ENCODE measurements around the gene ANKRD40CL.

The ANKRD40CL gene

GRCh38 chr17:50787106-50787505 is 19.8 kb upstream of the ANKRD40CL start:
- DNase-seq (ENCODE audit: low read depth in 2 of 2), result no peak

GRCh38 chr17:50785946-50786570 is 18.7 kb upstream of the ANKRD40CL start:
- DNase-seq (ENCODE audit: low read depth in 2 of 2), result no peak

DNA sequence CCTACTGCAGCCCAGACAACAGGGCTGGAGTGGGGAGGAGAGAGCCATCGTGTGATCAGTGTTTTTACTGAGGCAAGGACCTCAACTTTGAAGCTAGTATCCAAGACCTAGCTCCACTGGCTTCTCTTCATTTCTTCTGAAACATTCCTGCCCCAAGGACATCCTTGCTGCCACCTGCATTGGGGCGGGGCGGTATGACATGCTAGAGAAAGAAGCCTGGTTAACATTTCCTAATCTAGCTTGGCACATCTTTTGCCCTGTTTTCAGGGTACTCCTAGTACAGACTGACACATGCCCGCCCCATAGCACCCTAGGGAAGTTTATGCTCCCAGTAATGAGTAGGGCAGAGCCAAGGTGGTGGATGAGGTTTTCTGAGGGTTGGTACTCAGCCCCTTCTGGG is 17.8 kb upstream of the ANKRD40CL start:
- DNase-seq (ENCODE audit: low read depth in 2 of 2), result no peak

- no peak for DNase-seq (ENCODE audit: low read depth in 2 of 2)
These were observed 16.6 kb upstream of the ANKRD40CL start for GRCh38 chr17:50783905-50784304.

DNA sequence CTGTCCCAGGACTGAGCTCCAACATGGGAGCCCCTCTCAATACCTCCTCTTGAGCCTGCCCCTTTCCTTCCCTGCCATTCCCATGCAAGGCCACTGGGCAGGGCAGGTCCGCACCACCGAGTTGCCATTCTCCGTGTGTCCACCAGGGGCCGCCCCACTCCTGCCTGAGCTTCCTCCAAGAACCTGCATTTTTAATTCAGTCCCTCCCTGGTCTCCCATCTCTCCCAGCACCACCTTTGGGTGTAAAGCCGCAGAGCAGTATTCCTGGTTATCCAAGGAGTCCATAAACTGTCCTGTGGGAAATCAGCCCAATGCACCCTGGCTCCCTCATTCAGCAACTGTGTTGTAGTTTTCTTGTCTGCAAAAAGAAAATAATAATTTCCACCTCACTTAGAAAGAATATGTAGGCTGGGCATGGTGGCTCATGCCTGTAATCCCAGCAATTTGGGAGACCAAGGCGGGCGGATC is 15.9 kb upstream of the ANKRD40CL start:
- DNase-seq (ENCODE audit: low read depth in 2 of 2), result peak; percentile 55 to 69

DNA sequence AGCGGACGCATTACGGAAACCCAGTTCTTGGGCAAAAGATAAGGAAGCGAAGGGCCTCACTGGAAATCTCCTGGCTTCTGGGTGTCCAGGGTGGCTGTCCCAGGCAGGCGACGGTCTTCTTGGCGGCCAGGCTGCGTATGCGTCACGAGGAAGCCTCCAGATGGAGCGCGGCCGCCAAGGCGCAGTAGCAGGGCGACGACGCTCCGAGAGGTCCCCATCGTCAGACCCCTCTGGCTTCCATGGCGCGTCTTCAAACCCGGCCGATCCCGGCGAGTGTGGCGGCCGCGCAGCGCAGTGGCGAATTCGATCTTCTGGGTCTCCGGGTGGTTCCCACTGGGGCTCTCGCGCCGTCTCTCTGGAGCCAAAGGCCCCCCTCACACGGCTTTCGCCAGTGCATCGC is 13.8 kb upstream of the ANKRD40CL start:
- DNase-seq (ENCODE audit: low read depth in 2 of 2), result no peak

GRCh38 chr17:50779747-50780353 is 12.5 kb upstream of the ANKRD40CL start:
- DNase-seq (ENCODE audit: low read depth in 2 of 2), result peak in 1 of 2 donors; percentile 11

DNA sequence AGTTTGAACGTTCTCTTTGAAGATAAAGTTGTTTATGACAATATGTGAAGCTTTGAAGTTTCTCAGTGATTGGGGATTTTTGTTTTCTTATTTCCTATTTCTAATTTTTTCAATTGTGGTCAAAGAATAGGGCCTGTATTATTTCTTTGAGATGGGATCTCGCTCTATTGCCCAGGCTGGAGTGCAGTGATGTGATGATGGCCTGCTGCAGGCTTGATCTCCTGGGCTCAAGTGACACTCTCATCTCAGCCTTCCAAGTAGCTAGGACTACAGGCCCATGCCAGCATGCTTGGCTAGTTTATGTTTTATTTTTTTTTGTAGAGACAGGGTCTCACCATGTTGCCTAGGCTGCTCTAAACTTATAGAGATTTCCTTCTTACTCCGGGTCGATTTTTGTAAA is 11.7 kb upstream of the ANKRD40CL start:
- no peak for DNase-seq (ENCODE audit: low read depth in 2 of 2)

- no peak for DNase-seq (ENCODE audit: low read depth in 2 of 2)
These were observed 11.2 kb upstream of the ANKRD40CL start for GRCh38 chr17:50778471-50778870.

DNA sequence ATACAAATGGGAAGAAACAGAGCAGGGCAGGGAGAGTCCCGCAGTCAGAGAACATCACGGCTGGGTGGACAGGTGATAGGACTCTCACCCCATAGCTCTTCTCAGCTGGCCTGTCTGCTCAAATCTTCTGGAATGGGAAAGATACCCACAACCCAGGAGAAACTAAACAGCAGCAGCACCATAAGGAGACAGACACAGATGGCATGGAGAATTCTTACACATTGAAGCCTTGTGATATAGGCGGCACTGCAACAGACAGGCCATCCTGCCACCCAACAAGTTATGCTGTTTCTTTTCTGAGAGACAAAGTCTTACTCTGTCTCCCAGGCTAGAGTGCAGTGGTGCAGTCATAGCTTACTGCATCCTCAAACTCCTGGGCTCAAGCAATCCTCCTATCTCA is 8.6 kb upstream of the ANKRD40CL start:
- DNase-seq (ENCODE audit: low read depth in 2 of 2), result no peak

DNA sequence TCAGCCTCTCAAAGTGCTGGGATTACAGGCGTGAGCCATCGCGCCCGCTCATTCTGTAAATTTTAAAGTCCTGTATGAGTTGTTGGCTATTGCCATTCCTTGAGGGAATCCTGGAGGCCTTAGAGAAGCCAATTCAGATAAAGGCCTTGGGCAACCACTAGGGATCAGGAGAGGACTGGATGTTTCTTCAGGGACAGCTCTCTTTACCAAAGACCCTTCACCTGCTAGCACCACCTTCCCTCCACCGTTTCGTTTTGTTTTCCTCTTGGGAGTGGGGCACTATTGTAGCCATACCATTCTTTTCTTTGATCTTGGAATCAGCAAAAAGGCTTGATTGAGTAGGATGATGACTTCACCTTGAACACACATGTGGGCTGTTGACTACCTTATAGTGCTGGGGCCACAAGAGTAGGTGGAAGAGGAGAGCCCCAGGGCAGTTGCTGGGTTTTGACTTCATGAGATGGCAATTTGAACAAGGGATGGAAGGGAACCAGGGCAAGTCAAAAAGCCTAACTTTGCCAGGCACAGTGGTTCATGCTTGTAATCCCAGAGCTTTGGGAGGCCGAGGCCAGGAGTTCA is 7.0 kb upstream of the ANKRD40CL start:
- no peak for DNase-seq (ENCODE audit: low read depth in 2 of 2)

- no peak for DNase-seq (ENCODE audit: low read depth in 2 of 2)
These were observed 4.9 kb upstream of the ANKRD40CL start for GRCh38 chr17:50771991-50772785.

DNA sequence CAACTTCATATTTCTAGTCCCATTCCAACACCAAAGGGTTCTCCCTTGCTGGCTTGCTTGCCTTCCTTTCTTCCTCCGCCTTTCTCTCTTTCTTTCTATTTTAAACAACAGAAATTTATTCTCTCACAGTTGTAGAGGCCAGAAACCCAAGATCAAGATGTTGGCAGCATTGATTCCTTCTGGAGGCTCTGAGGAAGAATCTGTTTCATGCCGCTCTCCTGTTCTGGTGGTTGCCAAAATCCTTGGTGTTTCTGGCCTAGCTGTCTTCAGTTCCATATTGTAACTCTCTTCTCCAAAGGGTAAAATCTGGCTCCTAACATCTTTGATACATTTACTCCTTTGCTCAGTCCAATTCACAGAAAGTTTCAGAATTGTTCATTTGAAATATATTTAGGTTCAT is 3.0 kb upstream of the ANKRD40CL start:
- no peak for DNase-seq (ENCODE audit: low read depth in 2 of 2)

DNA sequence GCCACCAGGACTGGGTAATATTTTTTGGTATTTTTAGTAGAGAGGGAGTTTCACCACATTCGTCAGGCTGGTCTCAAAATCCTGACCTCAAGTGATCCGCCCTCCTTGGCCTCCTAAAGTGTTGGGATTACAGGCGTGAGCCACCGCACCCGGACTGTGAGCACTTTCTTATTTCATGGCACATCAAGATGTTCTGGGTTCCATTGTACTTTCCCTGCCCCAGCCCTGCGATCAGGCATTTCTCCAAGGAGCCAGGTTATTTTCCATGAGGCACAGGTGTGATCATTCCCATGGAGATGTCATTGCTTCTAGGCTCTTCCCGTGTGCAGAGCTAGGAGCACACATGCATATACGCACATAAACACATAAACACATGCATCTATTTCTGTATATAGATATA is 2.6 kb upstream of the ANKRD40CL start:
- DNase-seq (ENCODE audit: low read depth in 2 of 2), result no peak

GRCh38 chr17:50768346-50768761 is 1.0 kb upstream of the ANKRD40CL start:
- no peak for DNase-seq (ENCODE audit: low read depth in 2 of 2)

GRCh38 chr17:50767030-50767429 is 288 bp downstream of the ANKRD40CL start:
- DNase-seq (ENCODE audit: low read depth in 2 of 2), result no peak

- no peak for DNase-seq (ENCODE audit: low read depth in 2 of 2)
These were observed 895 bp downstream of the ANKRD40CL start for GRCh38 chr17:50766222-50767023.

DNA sequence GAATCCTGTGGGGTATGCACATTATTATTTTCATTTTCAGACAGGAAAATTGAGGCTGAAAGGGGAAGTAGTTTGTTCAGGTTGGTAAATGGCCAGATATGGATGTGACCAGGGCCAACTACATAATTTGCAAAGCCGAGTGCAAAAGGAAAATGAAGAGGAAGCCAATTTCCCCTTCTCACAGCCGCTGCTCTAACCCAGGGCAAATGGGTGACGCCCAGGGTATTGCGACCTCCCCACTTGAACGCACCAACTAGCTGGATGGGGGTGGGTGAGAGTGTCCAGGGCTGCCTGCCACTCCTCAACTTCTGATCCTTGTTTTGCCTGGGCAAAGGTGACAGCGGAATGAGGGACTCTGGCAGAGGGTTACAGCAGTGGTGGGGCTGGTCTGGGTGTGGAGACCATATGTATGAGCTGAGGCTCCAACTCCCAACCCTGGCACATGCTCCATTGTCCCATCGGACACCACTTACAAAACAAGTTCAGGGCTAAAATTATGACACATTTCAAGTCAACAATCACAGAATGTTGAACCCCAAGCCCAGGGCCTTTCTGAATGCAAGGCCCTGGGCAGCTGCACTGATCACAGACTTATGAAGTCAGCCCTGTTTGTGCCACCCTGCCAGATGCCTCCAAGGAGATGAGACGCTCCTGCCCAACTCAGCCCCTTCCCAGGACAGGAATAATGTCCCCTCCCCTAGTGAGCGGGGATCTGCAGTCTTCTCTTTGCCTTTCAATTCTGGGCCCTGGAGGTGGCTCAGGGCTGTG is 1.7 kb downstream of the ANKRD40CL start:
- DNase-seq (ENCODE audit: low read depth in 2 of 2), result no peak

- no peak for DNase-seq (ENCODE audit: low read depth in 2 of 2)
These were observed 2.6 kb downstream of the ANKRD40CL start for GRCh38 chr17:50764734-50765149.

- DNase-seq (ENCODE audit: low read depth in 2 of 2), result no peak
These were observed 3.4 kb downstream of the ANKRD40CL start for GRCh38 chr17:50763716-50764475.
